GM19372 (cell line): ENCODE results near the gene KLHL41.
"Not testable (repeated sequence)": the region's sequence is repeated elsewhere in the genome, so short reads cannot be mapped to it uniquely, and the experiment has no call there.

Experiments
- ATAC-seq: cut with Tn5 transposase; IDR thresholded peaks from one replicate; pipeline ENCODE4 v1.9.1; 2021; ENCODE audit warnings: mild to moderate bottlenecking, low read depth, moderate library complexity; ENCODE audit not compliant: unreplicated experiment

KLHL41 gene

DNA sequence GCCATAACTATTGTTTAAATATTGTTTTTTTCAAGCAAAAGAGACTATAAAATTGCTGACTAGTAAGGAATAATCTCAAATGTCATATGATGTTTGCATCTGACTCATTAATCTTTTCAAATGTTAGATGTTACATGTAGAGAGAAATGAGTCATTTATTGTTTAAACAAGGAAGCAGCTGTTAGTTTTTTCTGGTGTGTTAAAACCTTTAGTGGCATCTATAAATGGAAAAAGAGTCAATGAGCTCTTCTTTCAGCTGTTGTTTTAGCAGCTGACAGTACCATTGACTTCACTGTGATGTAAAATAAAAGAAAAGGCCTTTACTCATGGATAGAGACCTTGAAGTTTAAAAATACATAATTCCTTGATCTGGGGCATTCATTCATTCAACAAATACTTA lies 1.8 kb upstream of the KLHL41 start:
- no peak for ATAC-seq

DNA sequence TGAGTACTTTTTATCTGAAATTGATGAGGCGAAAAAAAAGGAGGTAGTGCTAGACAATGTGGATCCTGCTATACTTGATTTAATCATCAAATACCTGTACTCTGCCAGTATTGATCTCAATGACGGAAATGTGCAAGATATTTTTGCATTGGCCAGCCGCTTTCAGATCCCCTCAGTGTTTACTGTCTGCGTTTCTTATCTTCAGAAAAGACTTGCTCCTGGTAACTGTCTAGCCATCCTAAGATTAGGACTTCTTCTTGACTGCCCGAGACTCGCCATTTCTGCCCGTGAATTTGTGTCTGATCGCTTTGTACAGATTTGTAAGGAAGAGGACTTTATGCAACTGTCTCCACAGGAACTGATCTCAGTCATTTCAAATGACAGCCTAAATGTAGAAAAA lies 453 bp downstream of the KLHL41 start:
- no peak for ATAC-seq

DNA sequence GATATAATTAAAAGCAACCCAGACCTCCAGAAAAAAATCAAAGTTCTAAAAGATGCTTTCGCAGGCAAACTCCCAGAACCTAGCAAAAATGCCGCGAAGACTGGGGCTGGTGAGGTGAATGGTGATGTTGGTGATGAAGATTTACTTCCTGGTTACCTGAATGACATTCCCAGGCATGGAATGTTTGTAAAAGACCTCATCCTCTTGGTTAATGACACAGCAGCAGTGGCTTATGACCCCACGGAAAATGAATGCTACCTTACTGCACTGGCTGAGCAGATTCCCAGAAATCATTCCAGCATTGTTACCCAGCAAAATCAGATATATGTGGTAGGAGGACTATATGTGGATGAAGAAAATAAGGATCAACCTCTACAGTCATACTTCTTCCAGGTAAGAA lies 994 bp downstream of the KLHL41 start:
- no peak for ATAC-seq

DNA sequence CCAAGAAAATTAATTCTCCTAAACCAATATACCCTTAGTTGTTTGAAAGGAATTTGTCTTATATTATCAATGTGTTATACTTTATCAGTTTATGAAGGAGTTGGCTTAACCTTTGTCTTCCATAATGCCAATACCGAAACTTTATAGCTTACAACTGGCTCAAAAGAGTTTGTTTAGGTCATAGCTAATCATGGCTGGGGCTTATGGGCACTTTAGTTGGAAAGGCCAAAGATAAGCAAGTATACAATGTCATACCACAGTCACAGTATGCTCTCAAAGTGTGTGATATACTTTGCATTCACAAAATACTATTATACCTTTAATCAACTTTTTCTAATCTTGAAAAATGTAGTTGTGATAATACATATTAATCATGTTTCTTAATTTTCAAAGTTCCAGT lies 2.3 kb downstream of the KLHL41 start:
- no peak for ATAC-seq

DNA sequence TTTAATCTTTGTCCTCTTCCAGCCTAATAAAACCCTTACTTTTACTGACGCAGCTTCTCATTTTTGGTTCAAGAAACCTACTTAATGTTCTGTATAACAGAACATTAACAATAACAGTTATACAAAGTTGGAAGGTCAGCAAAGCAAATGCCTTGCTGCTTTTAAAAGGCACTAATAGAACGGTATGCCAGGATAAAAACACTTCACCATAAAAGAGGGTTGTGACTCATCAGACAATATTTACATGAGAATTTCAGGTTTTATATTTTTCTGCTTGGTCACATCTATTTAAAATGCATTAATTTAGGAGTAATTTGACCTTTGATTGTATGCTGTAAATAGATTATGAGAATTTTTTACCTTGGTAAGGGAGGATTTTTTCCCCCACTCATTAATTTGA lies 3.0 kb downstream of the KLHL41 start:
- ATAC-seq = no peak

DNA sequence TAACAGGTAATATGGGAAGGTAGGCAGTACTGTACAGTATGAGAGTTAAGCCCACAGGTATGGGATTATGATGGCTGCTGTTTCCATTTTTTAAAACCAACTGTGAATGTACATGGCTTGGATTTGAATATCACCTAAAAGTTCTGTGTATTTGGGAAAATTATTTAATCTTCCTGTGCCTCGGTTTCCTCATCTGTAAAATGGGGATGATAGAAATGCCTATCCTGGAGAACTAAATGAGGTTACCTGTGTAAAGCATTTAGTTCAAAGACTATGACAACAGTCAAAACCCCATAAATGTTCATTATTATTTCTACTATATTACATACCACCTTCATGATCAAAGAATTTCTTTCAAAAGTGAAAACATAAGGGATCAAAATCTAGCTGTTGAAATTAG lies 3.6 kb downstream of the KLHL41 start:
- no peak for ATAC-seq

DNA sequence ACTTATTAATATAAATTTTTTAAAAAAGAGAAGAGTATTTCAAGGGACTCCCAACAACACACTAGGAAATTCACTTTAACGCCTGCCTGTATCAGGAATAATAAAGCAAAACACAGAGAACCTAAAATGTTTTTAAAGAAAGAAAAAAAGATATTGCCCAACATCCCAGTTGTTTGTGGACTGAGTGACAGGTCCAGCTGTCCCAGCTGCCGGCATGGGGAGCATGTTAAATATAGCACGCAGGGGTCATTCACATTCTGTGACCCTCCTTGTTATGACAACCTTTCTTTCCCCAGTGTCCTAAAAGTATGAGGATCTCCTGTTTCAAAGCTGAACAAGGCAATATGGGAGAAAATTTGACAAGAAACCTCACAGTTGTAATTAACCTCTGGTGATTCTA lies 4.4 kb downstream of the KLHL41 start:
- no peak for ATAC-seq

DNA sequence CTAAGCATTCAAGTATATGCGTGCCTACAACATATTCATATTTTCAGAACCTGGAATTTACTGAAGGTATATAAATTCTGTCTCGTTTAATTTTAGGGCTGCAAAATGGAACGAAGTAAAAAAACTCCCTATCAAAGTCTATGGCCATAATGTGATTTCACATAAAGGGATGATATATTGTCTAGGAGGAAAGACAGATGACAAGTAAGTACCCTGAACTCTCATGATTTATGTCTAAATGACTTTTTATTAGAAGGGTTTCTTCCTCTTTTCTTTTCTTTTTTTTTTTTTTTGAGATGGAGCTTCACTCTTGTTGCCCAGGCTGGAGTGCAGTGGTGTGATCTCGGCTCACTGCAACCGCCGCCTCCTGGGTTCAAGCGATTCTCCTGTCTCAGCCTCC lies 5.3 kb downstream of the KLHL41 start:
- not testable (repeated sequence) for ATAC-seq

DNA sequence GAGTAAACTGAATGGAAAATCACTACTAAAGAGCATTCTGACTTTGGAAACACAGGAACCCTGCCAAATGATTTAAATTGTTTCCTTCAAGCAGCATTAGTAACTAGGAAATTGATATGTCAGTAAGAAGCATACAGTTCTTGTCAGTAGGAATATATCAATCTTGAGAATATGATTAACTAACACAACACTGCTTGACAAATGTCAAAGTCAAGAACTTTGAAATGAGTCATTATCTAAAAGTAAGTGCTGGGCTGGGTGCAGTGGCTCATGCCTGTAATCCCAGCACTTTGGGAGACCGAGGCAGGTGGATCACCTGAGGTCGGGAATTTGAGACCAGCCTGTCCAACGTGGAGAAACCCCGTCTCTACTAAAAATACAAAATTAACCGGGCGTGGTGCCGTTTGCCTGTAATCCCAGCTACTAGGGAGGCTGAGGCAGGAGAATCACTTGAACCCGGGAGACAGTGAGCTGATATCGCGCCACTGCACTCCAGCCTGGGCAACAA lies 7.0 kb downstream of the KLHL41 start:
- ATAC-seq = not testable (repeated sequence)

DNA sequence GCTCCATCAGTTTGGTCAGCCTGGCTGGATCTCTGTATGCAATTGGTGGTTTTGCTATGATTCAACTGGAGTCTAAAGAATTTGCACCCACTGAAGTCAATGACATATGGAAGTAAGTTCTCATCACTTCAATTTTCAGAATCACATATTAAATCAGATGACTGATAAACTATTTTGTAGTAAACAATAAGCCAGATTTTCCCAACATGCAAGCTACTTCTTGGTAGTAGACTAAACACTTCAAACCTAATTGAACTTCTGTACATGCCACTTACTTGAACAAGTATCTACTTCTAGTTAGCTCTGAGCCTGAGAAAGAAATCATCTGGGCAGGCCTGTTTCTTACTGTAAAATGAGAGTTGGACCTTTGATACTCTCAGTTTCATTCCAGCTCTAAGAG lies 11.4 kb downstream of the KLHL41 start:
- ATAC-seq = no peak

DNA sequence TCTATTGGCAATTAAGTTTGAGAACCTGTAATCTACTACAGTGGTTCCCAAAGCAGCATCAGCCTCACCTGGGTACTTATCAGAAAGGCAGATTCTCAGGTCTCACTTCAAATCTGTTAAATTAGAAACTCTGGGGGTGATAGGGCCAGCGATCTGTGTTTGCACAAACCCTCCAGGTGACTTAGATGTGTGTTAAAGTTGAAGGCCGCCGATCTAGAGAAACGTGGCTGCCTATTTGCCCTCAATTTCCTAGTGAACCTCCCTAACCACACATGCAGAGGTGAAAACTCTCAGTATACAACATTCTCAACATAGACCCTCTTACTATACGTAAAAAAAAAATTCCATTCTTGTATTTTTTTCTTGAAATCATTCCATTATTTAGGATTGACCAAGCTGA lies 14.2 kb downstream of the KLHL41 start:
- ATAC-seq = no peak

DNA sequence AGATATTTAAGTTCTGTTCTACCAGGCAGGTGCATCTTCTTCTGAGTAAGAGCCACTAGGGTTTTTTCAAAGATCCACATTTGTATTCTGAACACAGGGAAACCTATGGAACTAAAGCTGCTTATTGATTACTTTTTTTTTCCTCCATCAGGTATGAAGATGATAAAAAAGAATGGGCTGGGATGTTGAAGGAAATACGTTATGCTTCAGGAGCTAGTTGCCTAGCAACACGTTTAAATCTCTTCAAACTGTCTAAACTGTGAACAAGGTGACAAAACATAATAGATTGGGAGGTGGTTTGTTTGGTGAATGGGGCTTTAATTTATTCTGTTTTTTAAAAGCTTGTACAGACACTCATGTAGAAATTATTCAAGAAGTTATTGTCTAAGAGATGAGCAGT lies 15.9 kb downstream of the KLHL41 start:
- no peak for ATAC-seq

DNA sequence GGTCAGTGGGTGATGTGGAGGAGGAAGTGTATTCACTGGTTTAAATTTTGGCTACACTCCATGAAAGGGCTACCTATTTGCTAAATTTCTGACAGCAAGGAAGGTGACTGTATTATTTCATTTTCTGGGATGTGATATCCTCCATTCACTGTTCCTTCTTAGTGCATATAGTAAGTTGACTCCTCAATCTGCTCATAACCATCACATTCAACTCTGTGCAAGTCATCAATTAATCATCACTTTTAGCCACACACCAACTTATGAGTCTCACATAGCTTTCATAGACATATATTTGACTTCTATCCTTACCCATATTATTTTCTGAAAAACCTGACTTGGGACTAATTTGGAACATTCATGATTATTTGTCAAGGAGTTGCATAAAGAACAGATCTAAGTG lies 16.9 kb downstream of the KLHL41 start:
- no peak for ATAC-seq

DNA sequence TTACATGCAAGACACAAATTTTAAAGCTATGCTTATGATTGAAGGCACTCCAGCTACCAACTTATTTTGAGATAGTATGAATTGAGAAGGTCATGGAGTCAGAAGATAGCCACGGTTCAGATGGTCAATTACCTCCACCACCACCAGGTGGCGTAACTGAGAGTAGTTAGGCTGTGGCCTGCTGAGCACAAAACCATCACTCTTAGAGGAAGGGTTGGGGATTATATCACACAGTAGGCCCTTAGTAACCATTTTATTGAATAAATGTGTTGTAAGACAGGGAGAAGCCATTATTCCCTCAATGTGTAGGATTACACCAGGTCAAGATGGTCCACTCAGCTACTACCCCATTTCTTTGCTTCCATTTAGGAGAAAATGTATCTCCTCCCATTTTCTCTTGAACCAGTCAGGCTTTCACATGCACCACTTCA lies 18.8 kb downstream of the KLHL41 start:
- ATAC-seq = peak; percentile 83

DNA sequence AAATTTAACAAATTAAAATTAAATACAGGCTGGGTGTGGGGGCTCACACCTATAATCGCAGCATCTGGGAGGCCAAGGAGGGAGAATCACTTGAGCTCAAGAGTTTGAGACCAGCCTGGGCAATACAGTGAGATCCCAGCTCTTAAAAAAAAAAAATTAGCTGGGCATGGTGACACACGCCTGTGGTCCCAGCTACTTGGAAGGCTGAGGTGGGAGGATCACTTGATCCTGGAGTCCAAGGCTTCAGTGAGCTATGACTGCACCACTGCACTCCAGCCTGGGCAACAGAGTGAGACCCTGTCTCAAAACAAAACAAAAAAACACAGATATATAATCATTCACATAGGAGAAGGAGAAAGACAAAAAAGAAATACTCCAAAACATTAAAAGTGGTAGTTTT lies 30.0 kb downstream of the KLHL41 start:
- ATAC-seq = not testable (repeated sequence)

DNA sequence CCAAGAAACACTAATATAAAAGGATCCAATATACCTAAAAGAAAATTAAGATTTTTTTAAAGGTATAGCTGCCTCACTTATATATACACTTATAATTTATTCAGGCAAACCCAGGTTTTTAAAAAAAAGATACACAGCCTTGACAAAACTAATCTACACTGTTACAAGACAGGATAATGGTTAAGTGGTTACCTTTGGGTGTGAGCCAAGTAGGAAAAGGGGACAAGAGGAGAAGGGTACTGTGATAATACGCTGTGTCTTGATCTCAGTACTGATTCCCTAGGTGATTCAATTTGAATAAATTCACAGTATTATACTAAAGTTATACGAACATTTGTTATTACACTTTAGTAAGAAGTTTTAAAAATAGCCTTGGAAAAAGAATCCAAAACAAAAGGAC lies 30.6 kb downstream of the KLHL41 start:
- no peak for ATAC-seq

DNA sequence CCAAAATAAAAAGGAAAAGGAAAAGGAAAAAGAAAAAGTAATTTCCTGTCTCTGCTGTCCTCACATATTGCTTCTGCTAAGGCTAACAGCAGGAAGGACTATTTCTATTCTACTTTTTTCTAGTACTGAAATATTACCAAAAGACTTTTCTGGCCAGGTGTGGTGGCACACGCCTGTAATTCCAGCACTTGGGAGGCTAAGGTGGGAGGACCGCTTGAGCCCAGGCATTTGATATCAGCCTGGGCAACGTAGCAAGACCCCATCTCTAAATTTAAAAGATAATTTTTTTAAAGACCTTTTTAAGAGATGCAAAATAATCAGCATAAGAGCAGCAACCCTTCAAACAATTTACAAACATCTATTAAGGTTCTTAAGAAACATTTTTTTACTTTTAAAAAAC lies 32.9 kb downstream of the KLHL41 start:
- ATAC-seq = no peak

DNA sequence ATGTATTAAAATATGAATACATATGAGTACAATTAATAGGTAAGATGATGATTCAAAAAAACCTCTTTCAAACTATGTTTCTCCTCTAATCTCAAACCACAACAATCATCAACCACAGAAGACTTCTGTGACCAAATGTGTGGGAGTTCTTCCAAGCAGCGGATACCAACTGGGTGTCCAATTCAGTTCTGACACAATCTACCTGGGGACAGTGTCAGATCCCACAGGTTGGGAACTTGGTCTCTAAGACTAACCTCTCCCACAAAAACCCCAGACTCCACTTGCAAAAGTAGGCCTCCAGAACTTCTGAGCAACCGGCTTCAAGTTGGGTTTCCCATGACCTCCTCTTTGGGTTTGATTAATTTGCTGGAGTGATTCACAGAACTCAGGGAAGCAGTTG lies 37.3 kb downstream of the KLHL41 start:
- ATAC-seq = no peak

DNA sequence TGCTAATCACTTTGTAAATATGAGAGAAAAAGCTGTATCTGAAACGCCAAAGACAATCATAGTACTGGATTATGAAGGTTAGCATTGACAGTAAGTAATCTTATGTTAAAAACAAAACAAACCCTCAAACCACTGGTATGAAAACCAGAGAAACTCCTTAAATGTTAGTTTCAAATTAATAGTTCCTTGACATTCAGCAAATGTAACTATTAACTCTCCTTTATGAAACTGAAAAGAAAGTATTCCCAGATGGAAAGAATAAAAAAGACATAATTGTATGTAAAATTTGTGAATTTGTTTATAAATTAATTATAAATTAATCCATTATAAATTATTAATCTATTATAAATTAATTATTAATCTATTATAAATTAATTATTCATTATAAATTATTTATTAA lies 51.9 kb downstream of the KLHL41 start:
- no peak for ATAC-seq

DNA sequence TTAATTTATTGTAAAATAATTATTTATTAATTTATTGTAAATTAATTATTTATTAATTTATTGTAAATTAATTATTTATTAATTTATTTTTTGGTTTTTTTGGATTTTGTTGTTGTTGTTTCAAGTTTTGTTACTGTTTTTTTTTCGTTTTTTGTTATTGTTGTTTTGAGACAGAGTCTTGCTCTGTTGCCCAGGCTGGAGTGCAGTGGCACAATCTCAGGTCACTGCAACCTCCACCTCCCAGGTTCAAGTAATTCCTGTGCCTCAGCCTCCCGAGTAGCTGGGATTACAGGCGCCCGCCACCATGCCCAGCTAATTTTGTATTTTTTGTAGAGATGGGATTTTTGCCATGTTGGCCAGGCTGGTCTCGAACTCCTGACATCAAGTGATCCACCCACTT lies 52.6 kb downstream of the KLHL41 start:
- not testable (repeated sequence) for ATAC-seq

DNA sequence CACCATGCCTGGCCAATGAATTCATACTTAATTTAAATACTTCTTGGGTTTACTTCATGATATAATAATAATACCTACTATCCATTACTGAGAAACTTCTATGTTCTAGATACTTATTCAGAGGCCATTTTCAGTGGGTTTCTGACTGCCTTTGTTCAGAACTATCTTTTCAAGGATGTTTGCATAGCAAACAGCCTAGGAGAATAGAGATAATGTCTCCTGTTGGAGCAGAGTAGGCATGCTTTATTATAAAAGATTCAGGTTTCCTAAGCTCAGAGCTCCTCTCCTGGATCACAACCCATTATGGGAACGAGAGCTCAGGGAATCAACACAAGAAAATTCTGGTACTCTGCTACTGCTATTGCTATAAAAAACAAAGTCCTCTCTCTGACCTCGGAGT lies 53.0 kb downstream of the KLHL41 start:
- no peak for ATAC-seq

DNA sequence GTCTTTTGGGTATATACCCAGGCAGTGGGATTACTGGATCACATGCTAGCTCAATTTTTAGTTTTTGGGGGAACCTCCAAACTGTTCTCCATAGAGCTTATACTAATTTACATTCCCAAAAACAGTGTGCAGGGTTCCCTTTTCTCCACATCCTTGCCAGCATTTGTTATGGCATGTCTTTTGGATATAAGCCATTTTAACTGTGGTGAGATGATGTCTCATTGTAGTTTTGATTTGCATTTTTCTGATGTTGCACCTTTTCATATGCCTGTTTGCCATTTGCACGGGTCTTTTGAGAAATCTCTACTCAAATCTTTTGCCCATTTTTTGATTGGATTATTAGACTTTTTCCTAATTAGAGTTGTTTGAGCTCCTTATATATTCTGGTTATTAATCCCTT lies 56.2 kb downstream of the KLHL41 start:
- no peak for ATAC-seq

DNA sequence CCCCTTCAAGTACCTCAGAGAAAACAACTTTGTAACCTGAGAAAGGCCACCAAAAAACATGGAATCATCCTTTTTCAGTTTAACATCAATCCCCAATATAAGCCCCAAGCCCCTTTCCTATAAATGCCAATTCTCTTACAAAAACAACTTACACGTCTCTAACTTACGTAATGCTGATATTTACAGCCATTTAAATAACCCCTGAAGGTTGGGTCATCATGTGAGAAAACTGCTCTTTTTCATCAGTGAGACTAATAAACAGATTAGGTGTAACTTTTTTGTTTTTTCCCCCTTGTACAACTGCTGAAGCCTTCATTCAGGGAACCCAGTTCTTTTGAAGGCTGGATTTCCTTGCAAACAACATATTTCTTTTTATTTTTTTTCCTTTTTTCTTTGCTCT lies 60.4 kb downstream of the KLHL41 start:
- ATAC-seq = no peak
